GM13976 (cell line): ENCODE data around the gene SCN4A.
A peak's percentile ranks its signal among the peaks of the same experiment; 100 is the strongest.

Source experiments
- DNase-seq: peaks from one replicate; pipeline ENCODE4 v3.0.0; 2012; ENCODE audit warnings: low spot score
- in situ Hi-C: fragments of 300-500 bp; cut with MboI; formaldehyde crosslinking; loops from one replicate; pipeline ENCODE4 v1.12.0; 2022; ENCODE audit warnings: low sequenced_read_pairs, mixed read lengths, inconsistent platforms; ENCODE audit not compliant: unreplicated experiment
- TF ChIP-seq, protein P1 (sequence below): IDR thresholded peaks from 2 replicates; pipeline ENCODE4 v1.5.1; 2012; ENCODE audit warnings: borderline replicate concordance, mild to moderate bottlenecking; ENCODE audit not compliant: insufficient read depth; ENCODE audit errors: extremely low read depth, missing control alignments, control extremely low read depth

Gene SCN4A

DNA sequence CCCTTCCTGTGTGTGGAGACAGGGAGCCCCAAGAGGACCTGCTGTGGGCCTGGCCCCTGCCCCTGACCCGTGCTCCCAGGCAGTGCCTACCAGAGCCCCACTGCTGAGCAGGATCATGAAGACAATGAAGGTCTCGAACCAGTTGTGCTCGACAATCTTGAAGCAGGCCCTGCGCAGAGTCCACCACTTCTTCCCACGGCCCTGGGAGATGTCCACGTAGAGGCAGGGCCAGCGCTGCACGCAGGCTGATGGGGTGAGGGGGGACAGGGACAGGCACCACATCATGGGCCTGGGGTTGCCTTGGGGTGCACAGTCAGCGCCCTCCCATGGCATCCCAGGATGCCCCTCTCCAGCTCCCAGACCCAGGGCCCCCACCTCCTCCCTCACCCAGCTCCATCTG, 24.2 kb downstream of the SCN4A start:
- DNase-seq: no peak
- TF ChIP-seq, protein P1, sequence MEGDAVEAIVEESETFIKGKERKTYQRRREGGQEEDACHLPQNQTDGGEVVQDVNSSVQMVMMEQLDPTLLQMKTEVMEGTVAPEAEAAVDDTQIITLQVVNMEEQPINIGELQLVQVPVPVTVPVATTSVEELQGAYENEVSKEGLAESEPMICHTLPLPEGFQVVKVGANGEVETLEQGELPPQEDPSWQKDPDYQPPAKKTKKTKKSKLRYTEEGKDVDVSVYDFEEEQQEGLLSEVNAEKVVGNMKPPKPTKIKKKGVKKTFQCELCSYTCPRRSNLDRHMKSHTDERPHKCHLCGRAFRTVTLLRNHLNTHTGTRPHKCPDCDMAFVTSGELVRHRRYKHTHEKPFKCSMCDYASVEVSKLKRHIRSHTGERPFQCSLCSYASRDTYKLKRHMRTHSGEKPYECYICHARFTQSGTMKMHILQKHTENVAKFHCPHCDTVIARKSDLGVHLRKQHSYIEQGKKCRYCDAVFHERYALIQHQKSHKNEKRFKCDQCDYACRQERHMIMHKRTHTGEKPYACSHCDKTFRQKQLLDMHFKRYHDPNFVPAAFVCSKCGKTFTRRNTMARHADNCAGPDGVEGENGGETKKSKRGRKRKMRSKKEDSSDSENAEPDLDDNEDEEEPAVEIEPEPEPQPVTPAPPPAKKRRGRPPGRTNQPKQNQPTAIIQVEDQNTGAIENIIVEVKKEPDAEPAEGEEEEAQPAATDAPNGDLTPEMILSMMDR: no peak
- in situ Hi-C loops: no loop called here

DNA sequence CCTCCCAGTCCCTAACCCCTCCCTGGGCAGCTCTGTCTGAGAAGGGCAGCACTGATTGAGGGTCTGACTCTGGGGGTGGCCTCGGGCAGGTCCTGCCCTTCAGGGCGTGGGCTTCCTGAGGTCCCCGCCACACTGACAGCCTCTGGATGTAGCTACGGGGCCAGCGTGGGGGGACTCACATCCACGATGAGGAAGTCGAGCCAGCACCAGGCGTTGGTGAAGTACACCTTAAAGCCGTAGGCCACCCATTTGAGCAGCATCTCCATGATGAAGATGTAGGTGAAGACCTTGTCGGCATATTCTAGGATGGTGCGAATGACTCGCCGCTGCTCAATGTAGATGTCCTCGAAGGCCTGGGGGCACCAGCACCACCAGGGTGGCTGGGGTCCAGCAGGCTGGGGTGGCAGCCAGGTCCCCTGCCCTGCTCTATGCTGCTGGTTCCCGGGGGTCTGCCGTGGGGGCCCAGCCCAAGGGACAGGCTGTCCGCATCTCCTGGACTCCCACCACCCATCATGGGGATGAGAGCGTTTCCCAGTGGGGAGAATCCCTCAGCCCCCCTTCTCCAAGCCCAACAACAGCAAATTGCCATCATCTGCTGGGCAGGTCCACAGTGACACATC, 24.9 kb downstream of the SCN4A start:
- TF ChIP-seq, protein P1: no peak
- DNase-seq: no peak
- in situ Hi-C loops: no loop called here

DNA sequence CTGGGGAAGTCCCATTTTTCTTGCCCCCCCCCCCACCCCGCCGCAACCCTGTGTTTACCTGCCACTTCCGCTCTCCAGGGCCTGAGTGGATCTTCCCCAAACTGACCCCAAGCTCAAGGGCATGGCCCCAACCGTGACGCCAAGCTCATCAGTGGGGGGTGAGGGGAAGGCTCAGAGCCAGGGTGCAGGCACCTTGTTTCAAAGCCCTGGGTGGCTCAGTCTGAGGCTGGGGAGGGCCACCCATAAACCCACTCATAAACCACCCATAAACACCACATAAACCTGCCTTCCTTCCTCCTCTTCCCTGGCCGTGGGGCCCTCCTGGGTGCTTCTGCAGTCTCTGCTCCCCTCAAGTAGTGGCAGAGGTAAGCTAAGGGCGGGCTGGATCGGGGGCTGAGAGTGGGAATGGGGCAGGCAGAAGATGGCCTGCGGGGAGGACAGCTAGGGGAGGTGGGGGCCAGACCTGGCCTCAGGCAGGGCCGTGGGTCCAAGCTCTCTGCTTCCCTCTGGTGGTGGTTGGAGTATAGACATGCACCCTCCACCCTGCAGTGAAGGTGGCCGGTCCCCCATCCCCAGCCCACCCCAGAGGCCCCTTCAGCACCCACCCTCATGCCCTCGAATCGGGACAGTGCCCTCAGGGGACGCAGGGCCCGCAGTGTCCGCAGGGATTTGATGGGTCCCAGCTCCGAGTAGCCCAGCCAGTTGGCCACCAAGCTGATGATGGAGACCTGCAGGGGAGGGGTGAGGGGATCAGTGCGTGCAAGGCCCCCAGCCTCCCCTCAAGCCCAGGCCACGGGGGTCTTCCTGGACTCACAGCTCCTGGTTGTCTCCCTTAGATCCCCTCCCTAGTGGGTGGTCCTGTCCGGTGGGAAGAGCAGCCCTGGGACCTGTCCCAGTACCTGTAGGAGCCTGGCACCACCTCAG, 26.0 kb downstream of the SCN4A start:
- peak; percentile 94 for DNase-seq
- in situ Hi-C loops: no loop called here
- TF ChIP-seq, protein P1: peak; percentile 65

DNA sequence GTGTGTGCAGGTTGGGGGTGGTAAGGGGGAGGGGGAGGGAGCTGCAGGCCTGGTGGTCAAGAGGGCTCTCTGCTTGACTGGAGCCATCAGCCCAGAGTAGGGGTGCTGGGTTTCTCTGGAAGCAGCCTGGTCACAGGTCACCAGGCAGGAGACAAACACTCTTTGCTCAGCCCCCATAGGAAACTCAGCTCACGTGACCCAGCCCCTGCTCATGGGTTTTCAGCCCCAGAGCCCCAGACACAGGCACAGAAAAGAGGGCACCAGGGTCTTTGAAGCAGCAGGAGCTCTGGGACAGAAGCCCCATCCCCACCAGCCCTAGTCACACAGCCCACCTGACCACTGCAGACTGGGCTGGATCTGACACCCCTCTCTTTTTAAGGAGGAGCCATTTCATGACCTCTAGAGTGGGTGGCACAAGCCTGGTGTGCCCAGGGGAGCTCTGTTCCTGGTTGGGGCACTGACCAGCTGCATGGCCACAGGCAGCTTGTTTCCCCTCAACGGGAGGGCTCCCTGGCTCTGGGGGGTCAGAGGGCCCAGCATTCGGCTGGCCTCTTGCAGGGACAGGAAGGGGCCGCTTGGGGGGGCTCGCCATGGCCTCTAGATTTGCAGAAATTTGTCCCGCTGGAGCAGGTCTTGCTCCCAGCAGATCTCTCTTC, 26.8 kb downstream of the SCN4A start:
- TF ChIP-seq, protein P1: peak; percentile 8
- DNase-seq: peak; percentile 78
- in situ Hi-C loops: no loop called here

DNA sequence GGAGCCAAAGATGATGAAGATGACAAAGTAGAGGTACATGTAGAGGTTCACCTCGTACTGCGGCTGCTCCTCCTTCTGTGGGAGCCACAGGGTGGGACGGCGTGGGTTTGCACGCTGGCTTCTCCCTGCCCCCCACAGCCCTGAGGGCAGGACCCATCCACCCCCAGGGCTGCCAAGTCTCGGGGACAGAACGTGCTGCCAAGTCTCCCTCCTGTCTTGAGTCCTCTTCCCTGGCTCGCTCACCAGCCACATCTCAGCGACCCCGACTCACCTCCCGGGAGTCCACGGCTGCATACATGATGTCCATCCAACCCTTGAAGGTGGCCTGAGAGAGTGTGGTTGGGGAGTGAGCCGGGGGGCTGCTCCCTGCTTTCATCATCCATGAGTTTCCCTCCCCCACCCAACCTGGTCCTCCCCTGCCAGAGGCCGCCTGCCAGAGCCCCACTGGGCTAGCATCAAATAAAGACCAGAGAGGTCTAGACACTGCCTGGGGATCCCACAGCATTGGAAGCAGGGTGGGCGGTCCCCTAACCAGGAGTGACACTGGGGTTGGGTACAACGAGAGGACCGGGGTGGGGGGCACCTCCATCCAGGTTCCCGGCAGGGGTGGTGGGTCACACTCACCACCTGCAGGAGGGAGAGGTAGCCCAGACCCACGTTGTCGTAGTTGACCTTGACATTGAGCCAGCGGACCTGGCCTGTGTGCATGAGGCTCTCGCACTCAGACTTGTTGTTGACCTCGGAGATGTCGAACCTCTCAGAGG, 27.8 kb downstream of the SCN4A start:
- in situ Hi-C loops: no loop called here
- DNase-seq: no peak
- TF ChIP-seq, protein P1: no peak

DNA sequence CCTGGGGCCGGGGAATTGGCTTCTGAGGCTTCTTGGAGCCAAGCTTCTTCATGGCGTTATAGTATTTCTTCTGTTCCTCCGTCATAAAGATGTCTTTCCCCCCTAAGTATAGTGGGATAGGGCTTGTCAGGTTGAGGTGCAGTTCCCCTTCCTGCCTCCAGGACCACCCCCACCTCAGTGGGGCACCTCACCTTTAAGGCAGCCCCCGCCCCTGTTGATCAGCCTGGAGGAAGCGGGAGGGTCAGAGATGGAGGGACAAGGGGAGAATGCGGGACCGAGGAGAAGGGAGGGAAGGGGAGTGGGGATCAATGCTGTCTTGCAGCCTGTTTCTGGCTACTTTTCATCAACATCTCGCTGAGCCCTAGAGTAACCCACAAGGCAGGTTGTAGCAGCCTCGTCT, 29.0 kb downstream of the SCN4A start:
- in situ Hi-C loops: no loop called here
- no peak for DNase-seq

More for the DNA sequence above, 29.0 kb downstream of the SCN4A start:
- TF ChIP-seq, protein P1: no peak
